ENCODE measurements around the gene UPF1. TPM values are rescaled to one million over a fixed set of nuclear protein-coding genes. Genes with fewer than 3 reads are reported as not detected.
A peak's percentile ranks its signal among the peaks of the same experiment; 100 is the strongest.
"Not testable (repeated sequence)": the region's sequence is repeated elsewhere in the genome, so short reads cannot be mapped to it uniquely, and the experiment has no call there.

Gene UPF1
- polyA plus RNA-seq, 5 donors: 34.0 to 58.4 (median 52.9) TPM

GRCh38 chr19:18796239-18796638 lies 35.5 kb upstream of the UPF1 start:
- no peak for DNase-seq

GRCh38 chr19:18798384-18799352 lies 33.1 kb upstream of the UPF1 start:
- no peak for DNase-seq

- no peak for DNase-seq
Measured at GRCh38 chr19:18799389-18799970, 32.3 kb upstream of the UPF1 start.

GRCh38 chr19:18800079-18800478 lies 31.7 kb upstream of the UPF1 start:
- DNase-seq: no peak

GRCh38 chr19:18800636-18801035 lies 31.1 kb upstream of the UPF1 start:
- DNase-seq: no peak

- no peak for DNase-seq
Measured at GRCh38 chr19:18802354-18802753, 29.4 kb upstream of the UPF1 start.

- DNase-seq: no peak
Measured at GRCh38 chr19:18803550-18804138, 28.1 kb upstream of the UPF1 start.

GRCh38 chr19:18804139-18804601 lies 27.6 kb upstream of the UPF1 start:
- DNase-seq: no peak

- no peak for DNase-seq
Measured at GRCh38 chr19:18804643-18805042, 27.1 kb upstream of the UPF1 start.

GRCh38 chr19:18807861-18808331 lies 23.9 kb upstream of the UPF1 start:
- no peak for DNase-seq

GRCh38 chr19:18809149-18809868 lies 22.4 kb upstream of the UPF1 start:
- DNase-seq: peak; percentile 59 to 67

- not testable (repeated sequence) for DNase-seq
Measured at GRCh38 chr19:18811638-18812037, 20.1 kb upstream of the UPF1 start.

- no peak for DNase-seq
Measured at GRCh38 chr19:18814063-18814462, 17.7 kb upstream of the UPF1 start.

- no peak for DNase-seq
Measured at GRCh38 chr19:18815673-18816072, 16.1 kb upstream of the UPF1 start.

GRCh38 chr19:18816645-18817044 lies 15.1 kb upstream of the UPF1 start:
- DNase-seq: not testable (repeated sequence)

- DNase-seq: no peak
Measured at GRCh38 chr19:18817574-18817973, 14.2 kb upstream of the UPF1 start.

GRCh38 chr19:18828786-18829185 lies 3.0 kb upstream of the UPF1 start:
- DNase-seq: no peak

GRCh38 chr19:18830488-18830887 lies 1.3 kb upstream of the UPF1 start:
- no peak for DNase-seq

- DNase-seq: no peak
Measured at GRCh38 chr19:18832306-18833140, 764 bp downstream of the UPF1 start.

GRCh38 chr19:18833141-18833476 lies 1.4 kb downstream of the UPF1 start:
- no peak for DNase-seq
